OCI-LY3 (cell line): ENCODE measurements around the gene PDK2.

Experiments used
- CTCF ChIP-seq: fragments of 200-600, 300-600 bp; sonication (generic); IDR thresholded peaks from 2 replicates; pipeline ENCODE4 v1.5.1; 2014; ENCODE audit warnings: antibody characterized with exemption, low read length, low read depth
- EZH2phosphoT487 ChIP-seq: fragments of 200-600 bp; shearing (Covaris generic); IDR thresholded peaks from 2 replicates; pipeline ENCODE4 v1.6.1; 2018; ENCODE audit warnings: antibody characterized with exemption, mixed run types, low read depth

DNA sequence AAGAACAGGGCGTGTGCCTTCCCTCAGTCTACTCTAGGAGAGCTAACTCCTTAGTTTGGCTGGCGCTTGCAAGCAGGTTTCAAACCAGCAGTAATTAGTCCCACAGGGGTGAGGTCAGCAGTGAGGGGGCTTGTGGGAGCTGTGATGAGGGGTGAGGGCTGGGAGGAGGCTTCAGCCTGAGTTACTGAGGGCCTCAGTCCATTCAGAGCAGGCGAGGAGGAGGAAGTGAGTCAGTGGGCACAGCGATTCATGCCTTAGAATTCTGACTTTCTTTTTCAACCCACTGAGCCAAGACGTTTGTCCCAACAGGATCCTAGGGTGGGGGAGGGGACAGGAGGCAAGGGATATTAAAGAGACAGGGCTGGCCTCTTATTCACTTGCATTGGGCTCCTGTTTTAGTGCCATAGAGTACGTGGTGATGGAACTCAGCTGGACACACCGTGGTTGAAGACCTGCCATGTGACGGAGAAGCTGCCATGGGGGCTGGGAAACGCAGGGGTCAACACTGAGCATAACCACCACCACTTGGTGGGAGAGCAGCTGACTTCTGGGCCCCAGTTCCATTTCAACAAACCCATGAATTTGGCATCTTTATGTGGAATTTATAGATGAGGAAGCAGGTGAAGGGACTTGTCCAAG lies 47.5 kb upstream of the PDK2 start:
- TF ChIP-seq CTCF: no peak
- no peak for TF ChIP-seq EZH2phosphoT487
